Cardiac muscle cell (in vitro differentiated cells and primary cell): ENCODE measurements around the gene SPIRE1. TPM values are rescaled to one million over a fixed set of nuclear protein-coding genes. Genes with fewer than 3 reads are reported as not detected.
"Not testable (repeated sequence)": the region's sequence is repeated elsewhere in the genome, so short reads cannot be mapped to it uniquely, and the experiment has no call there.

Experiments used
- DNase-seq, 2 donors: peaks; one replicate each; pipeline versions ENCODE4 v3.0.0 to v3.0.0-alpha.2; 2010 to 2017; ENCODE audit warnings: low read depth in 1 of 2, low spot score in 1 of 2
- H3K27ac ChIP-seq: fragments of 200-600 bp; sonication (generic); 2 replicates; pipeline ENCODE4 v1.5.1; 2016
- H3K27me3 ChIP-seq: fragments of 200-600 bp; sonication (generic); 2 replicates; pipeline ENCODE4 v1.6.0; 2016; ENCODE audit warnings: control low read depth
- H3K36me3 ChIP-seq: fragments of 200-600 bp; sonication (generic); 2 replicates; pipeline ENCODE4 v1.5.1; 2016; ENCODE audit warnings: control low read depth
- H3K4me1 ChIP-seq: fragments of 200-600 bp; sonication (generic); 2 replicates; pipeline ENCODE4 v1.8.1; 2017; ENCODE audit warnings: low read depth, mild to moderate bottlenecking, mixed run types
- H3K4me3 ChIP-seq: fragments of 200-600 bp; sonication (generic); 2 replicates; pipeline ENCODE4 v1.5.1; 2016; ENCODE audit warnings: mild to moderate bottlenecking
- H3K9me3 ChIP-seq: fragments of 200-600 bp; sonication (generic); 2 replicates; pipeline ENCODE4 v1.5.1; 2017; ENCODE audit warnings: low read depth, mild to moderate bottlenecking, control low read depth
- CTCF ChIP-seq: IDR thresholded peaks from 2 replicates; pipeline ENCODE4 v1.5.1; 2012; ENCODE audit warnings: low read depth, mild to moderate bottlenecking, low read length
- polyA plus RNA-seq: library from polyadenylated mRNA; unstranded; fragments of >200 nt; fragmentation: Nextera tagmentation; extraction: Ambion mirVana; gene quantifications from 2 replicates; pipeline ENCODE4 v1.2.1, GENCODE V29; 2016
- total RNA-seq: library from RNA; depleted of rRNA; stranded (reverse); fragments of >200 nt; gene quantifications from 2 replicates; pipeline ENCODE4 v1.2.3, GENCODE V29; 2016

SPIRE1 gene
- total and polyA plus RNA-seq, 2 experiments from 2014 or later: 17.8 to 19.6 TPM

- H3K36me3 ChIP-seq: no peaks in the 10 kb centered on the region
- peaks cover 10% of the 10 kb centered on the region for H3K4me1 ChIP-seq
- no peaks in the 10 kb centered on the region for H3K27me3 ChIP-seq
- no peak for TF ChIP-seq CTCF
- H3K27ac ChIP-seq: no peak overlapping the region
- peak; percentile 17 to 52 for DNase-seq
- H3K9me3 ChIP-seq: no peaks in the 10 kb centered on the region
- H3K4me3 ChIP-seq: no peak overlapping the region
Measured at GRCh38 chr18:12645751-12646203, 12.1 kb downstream of the SPIRE1 start.

- Histone ChIP-seq H3K4me1 (peaks cover 10% of the 10 kb centered on the region), H3K9me3 (no peaks in the 10 kb centered on the region), H3K36me3 (no peaks in the 10 kb centered on the region), H3K27ac (no peak overlapping the region), H3K4me3 (no peak overlapping the region), H3K27me3 (no peaks in the 10 kb centered on the region)
- no peak for DNase-seq
- no peak for TF ChIP-seq CTCF
Measured at GRCh38 chr18:12645254-12645653, 12.7 kb downstream of the SPIRE1 start.

GRCh38 chr18:12643756-12644155, 14.2 kb downstream of the SPIRE1 start:
- H3K4me3 ChIP-seq, DNase-seq, H3K4me1 ChIP-seq, H3K27me3 ChIP-seq, H3K27ac ChIP-seq, H3K9me3 ChIP-seq, H3K36me3 ChIP-seq: not testable (repeated sequence)

- Histone ChIP-seq H3K27me3 (no peaks in the 10 kb centered on the region), H3K27ac (peak overlapping the region; percentile 29), H3K4me1 (peaks cover 8% of the 10 kb centered on the region), H3K4me3 (no peak overlapping the region), H3K9me3 (no peaks in the 10 kb centered on the region), H3K36me3 (no peaks in the 10 kb centered on the region)
- no peak for TF ChIP-seq CTCF
- DNase-seq: no peak
Measured at GRCh38 chr18:12640881-12641200, 17.1 kb downstream of the SPIRE1 start.

- Histone ChIP-seq H3K27me3 (no peaks in the 10 kb centered on the region), H3K4me3 (no peak overlapping the region), H3K9me3 (no peaks in the 10 kb centered on the region), H3K36me3 (no peaks in the 10 kb centered on the region), H3K27ac (peak overlapping the region; percentile 29), H3K4me1 (peaks cover 2% of the 10 kb centered on the region)
- TF ChIP-seq CTCF: no peak
- peak in 1 of 2 donors; percentile 69 for DNase-seq
Measured at GRCh38 chr18:12639990-12640880, 17.7 kb downstream of the SPIRE1 start.

- no peak for DNase-seq
- no peak overlapping the region for H3K27ac ChIP-seq
Measured at GRCh38 chr18:12638644-12639124, 19.2 kb downstream of the SPIRE1 start.

More at GRCh38 chr18:12638644-12639124, 19.2 kb downstream of the SPIRE1 start:
- H3K36me3 ChIP-seq: no peaks in the 10 kb centered on the region
- H3K9me3 ChIP-seq: no peaks in the 10 kb centered on the region
- no peaks in the 10 kb centered on the region for H3K27me3 ChIP-seq
- no peaks in the 10 kb centered on the region for H3K4me1 ChIP-seq
- no peak for TF ChIP-seq CTCF
- H3K4me3 ChIP-seq: no peak overlapping the region
